Measurements from ENCODE around the gene PLLP. TPM values are rescaled to one million over a fixed set of nuclear protein-coding genes. Genes with fewer than 3 reads are reported as not detected.

The PLLP gene
- total and polyA plus RNA-seq, 2 experiments from 2014 or later, result 1.3 to 6.1 TPM

- DNase-seq (ENCODE audit: low spot score), result no peak
- peaks cover 23% of the 10 kb centered on the region for H3K4me1 Mint-ChIP-seq
- Histone ChIP-seq H2AFZ (no peak overlapping the region), H3K27ac (ENCODE audit: low read depth) (no peak overlapping the region), H4K20me1 (replicated peaks; ENCODE audit: insufficient read depth) (no peaks in the 10 kb centered on the region), H3K4me3 (no peak overlapping the region), H3K9me2 (ENCODE audit: insufficient read depth) (no peaks in the 10 kb centered on the region), H3F3A (replicated peaks; ENCODE audit: low read depth) (no peaks in the 10 kb centered on the region), H3K4me2 (no peak overlapping the region), H3K4me1 (ENCODE audit: insufficient read depth) (peaks cover 13% of the 10 kb centered on the region), H3K27me3 (ENCODE audit: insufficient read depth) (no peaks in the 10 kb centered on the region), H3K79me2 (replicated peaks; ENCODE audit: insufficient read depth) (no peaks in the 10 kb centered on the region), H3K36me3 (ENCODE audit: insufficient read depth) (no peaks in the 10 kb centered on the region)
- no peak for ATAC-seq
- H3K27ac Mint-ChIP-seq, result peak overlapping the region; percentile 83; the same call in 1 of the 2 replicates
- peaks cover 10% of the 10 kb centered on the region for H3K27me3 Mint-ChIP-seq (ENCODE audit: insufficient read depth, low read depth, poor library complexity)
- H3K36me3 Mint-ChIP-seq (ENCODE audit: low read depth), result no peaks in the 10 kb centered on the region
- no peak for TF ChIP-seq ZNF462 (CRISPR knock-in tag; IDR thresholded peaks at IDR 0.05)
- no peak for TF ChIP-seq CREB1 (CRISPR knock-in tag; IDR thresholded peaks at IDR 0.05; ENCODE audit: low read depth)
- no peak for TF ChIP-seq STAT1 (IDR thresholded peaks at IDR 0.05; ENCODE audit: unreplicated experiment)
- TF ChIP-seq EZH2 (IDR thresholded peaks at IDR 0.05; ENCODE audit: low read depth, unreplicated experiment), result no peak
- no peak for TF ChIP-seq ZNF331 (CRISPR knock-in tag; IDR thresholded peaks at IDR 0.05; ENCODE audit: low read depth)
- no peak for TF ChIP-seq ETS1 (IDR thresholded peaks at IDR 0.05)
- no peak for TF ChIP-seq REST (IDR thresholded peaks at IDR 0.05; ENCODE audit: unreplicated experiment)
- no peak for TF ChIP-seq JUNB (IDR thresholded peaks at IDR 0.05; ENCODE audit: unreplicated experiment)
- no peak for TF ChIP-seq ZNF114 (CRISPR knock-in tag; IDR thresholded peaks at IDR 0.05)
- no peak for TF ChIP-seq CTCF (conservative IDR thresholded peaks at IDR 0.05; ENCODE audit: low read depth in 2 of 2)
- no peak for TF ChIP-seq EZH2phosphoT487 (IDR thresholded peaks at IDR 0.05; ENCODE audit: unreplicated experiment)
- no peak for TF ChIP-seq POLR2AphosphoS5 (IDR thresholded peaks at IDR 0.05; ENCODE audit: low read depth)
- TF ChIP-seq NANOG (IDR thresholded peaks at IDR 0.05; ENCODE audit: borderline replicate concordance), result no peak
- no peaks in the 10 kb centered on the region for H3K9me3 Mint-ChIP-seq
- no peak overlapping the region for H3K4me3 Mint-ChIP-seq
Observed at GRCh38 chr16:57262841-57263540, 21.5 kb downstream of the PLLP start.

Data from GM23338 (cell line).